Measurements from ENCODE around the gene KXD1.

The KXD1 gene

GRCh38 chr19:18612772-18613588, 55.3 kb downstream of the KXD1 start, which contains the start of gene TMEM59L:
Gene TMEM59L (plus strand): TSS chr19:18612870. CDS start chr19:18612959, 89 bp downstream.
- TF ChIP-seq TAF1 (IDR thresholded peaks at IDR 0.05; ENCODE audit: borderline replicate concordance, low read depth, low read length) (no peak), POLR2AphosphoS5 (IDR thresholded peaks at IDR 0.05; ENCODE audit: low read depth, low read length) (no peak), POLR2A (IDR thresholded peaks at IDR 0.05; ENCODE audit: low read depth, low read length) (no peak)
- no peak for FAIRE-seq
- DNase-seq (ENCODE audit: insufficient read length) = no peak

DNA sequence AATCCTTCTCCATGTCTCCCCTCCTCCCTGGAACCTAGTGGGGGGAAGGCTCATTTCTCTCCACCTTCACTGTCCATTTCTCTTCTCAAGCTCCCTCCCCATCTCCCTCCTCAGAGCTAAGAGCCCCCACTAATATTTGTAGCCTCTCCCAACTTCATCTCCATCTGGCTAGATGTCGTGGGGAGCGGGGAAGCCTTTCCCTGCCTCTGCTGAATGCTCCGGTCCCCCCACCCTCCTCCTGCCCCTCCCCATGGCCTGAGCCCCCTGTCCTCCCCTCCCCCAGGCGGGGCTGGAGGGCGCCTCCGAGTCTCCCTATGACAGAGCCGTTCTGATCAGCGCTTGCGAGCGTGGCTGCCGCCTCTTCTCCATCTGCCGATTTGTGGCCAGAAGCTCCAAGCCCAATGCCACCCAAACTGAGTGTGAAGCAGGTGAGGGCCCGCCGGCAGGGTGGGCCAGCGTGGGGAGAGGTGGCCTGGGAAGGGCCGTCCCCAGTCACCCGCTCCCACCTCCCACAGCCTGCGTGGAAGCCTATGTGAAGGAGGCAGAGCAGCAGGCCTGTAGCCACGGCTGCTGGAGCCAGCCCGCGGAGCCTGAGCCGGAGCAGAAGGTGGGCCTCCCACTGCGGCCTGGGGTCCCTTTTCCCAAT, 56.0 kb downstream of the KXD1 start:
- no peak for DNase-seq (ENCODE audit: insufficient read length)
- TF ChIP-seq POLR2A (IDR thresholded peaks at IDR 0.05; ENCODE audit: low read depth, low read length) = no peak
- TF ChIP-seq TAF1 (IDR thresholded peaks at IDR 0.05; ENCODE audit: borderline replicate concordance, low read depth, low read length) = no peak
- no peak for TF ChIP-seq POLR2AphosphoS5 (IDR thresholded peaks at IDR 0.05; ENCODE audit: low read depth, low read length)
- no peak for FAIRE-seq

DNA sequence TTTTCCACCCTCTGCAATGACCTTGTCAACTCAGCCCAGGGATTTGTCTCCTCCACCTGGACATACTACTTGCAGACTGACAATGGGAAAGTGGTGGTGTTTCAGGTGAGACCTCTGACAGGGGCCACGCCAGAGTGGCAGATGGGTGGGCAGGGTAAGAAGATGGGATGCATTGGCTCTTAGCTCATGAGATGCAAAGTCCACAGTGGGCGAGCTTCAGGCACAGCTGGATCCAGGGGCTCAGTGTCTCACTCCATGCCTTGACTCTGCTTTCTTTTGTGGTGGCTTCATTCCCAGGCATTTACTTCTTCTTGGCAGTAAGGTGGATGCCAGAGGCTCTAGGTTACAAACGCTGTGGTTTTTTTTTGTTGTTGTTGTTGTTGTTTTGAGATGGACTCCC, 58.4 kb downstream of the KXD1 start:
- FAIRE-seq (no peak), DNase-seq (ENCODE audit: insufficient read length) (no peak)
- TF ChIP-seq TAF1 (IDR thresholded peaks at IDR 0.05; ENCODE audit: borderline replicate concordance, low read depth, low read length) (no peak), POLR2AphosphoS5 (IDR thresholded peaks at IDR 0.05; ENCODE audit: low read depth, low read length) (no peak), POLR2A (IDR thresholded peaks at IDR 0.05; ENCODE audit: low read depth, low read length) (no peak)

DNA sequence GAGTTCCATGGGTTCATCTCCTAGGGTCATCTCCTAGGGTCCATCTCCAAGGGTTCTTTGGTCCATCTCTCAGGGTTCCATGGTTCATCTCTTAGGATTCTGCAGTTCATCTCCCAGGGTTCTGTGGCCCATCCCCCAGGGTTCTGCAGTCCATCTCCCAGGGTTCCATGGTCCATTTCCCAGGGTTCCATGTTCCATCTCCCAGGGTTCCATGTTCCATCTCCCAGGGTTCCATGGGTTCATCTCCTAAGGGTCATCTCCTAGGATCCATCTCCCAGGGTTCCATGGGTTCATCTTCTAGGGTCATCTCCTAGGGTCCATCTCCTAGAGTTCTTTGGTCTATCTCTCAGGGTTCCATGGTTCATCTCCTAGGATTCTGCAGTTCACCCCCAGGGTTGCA, 59.9 kb downstream of the KXD1 start:
- TF ChIP-seq POLR2A (IDR thresholded peaks at IDR 0.05; ENCODE audit: low read depth, low read length) = no peak
- TF ChIP-seq TAF1 (IDR thresholded peaks at IDR 0.05; ENCODE audit: borderline replicate concordance, low read depth, low read length) = no peak
- no peak for TF ChIP-seq POLR2AphosphoS5 (IDR thresholded peaks at IDR 0.05; ENCODE audit: low read depth, low read length)
- DNase-seq (ENCODE audit: insufficient read length) (no peak), FAIRE-seq (no peak)

GRCh38 chr19:18618236-18618635, 60.6 kb downstream of the KXD1 start:
- no peak for FAIRE-seq
- DNase-seq (ENCODE audit: insufficient read length) = no peak
- TF ChIP-seq TAF1 (IDR thresholded peaks at IDR 0.05; ENCODE audit: borderline replicate concordance, low read depth, low read length) = no peak
- TF ChIP-seq POLR2AphosphoS5 (IDR thresholded peaks at IDR 0.05; ENCODE audit: low read depth, low read length) = no peak
- TF ChIP-seq POLR2A (IDR thresholded peaks at IDR 0.05; ENCODE audit: low read depth, low read length) = no peak

Data from GM12892 (cell line).